GM19468 (cell line): ENCODE measurements around the gene FAM193A.
"Not testable (repeated sequence)": the region's sequence is repeated elsewhere in the genome, so short reads cannot be mapped to it uniquely, and the experiment has no call there.

ENCODE experiments used
- ATAC-seq: cut with Tn5 transposase; IDR thresholded peaks from one replicate; pipeline ENCODE4 v1.9.1; 2021; ENCODE audit warnings: mild to moderate bottlenecking, moderate library complexity, moderate number of reproducible peaks; ENCODE audit not compliant: unreplicated experiment; ENCODE audit errors: extremely low read depth

FAM193A gene

GRCh38 chr4:2762048-2762447, 225.6 kb downstream of the FAM193A start:
- ATAC-seq: no peak

GRCh38 chr4:2762486-2763370, 226.3 kb downstream of the FAM193A start:
- ATAC-seq: not testable (repeated sequence)

GRCh38 chr4:2763511-2763967, 227.1 kb downstream of the FAM193A start:
- no peak for ATAC-seq

- ATAC-seq: no peak
Observed at GRCh38 chr4:2765832-2766526, 229.5 kb downstream of the FAM193A start.

- ATAC-seq: no peak
Observed at GRCh38 chr4:2767046-2767704, 230.7 kb downstream of the FAM193A start.

GRCh38 chr4:2767705-2768074, 231.2 kb downstream of the FAM193A start:
- no peak for ATAC-seq

GRCh38 chr4:2768124-2768523, 231.7 kb downstream of the FAM193A start:
- no peak for ATAC-seq

- ATAC-seq: no peak
Observed at GRCh38 chr4:2768921-2769336, 232.5 kb downstream of the FAM193A start.

- ATAC-seq: no peak
Observed at GRCh38 chr4:2771264-2771663, 234.8 kb downstream of the FAM193A start.

- ATAC-seq: not testable (repeated sequence)
Observed at GRCh38 chr4:2780643-2781042, 244.2 kb downstream of the FAM193A start.

- ATAC-seq: no peak
Observed at GRCh38 chr4:2781911-2782310, 245.5 kb downstream of the FAM193A start.
